Gastroesophageal sphincter (tissue), 3 donors: ENCODE results near the gene OR14K1.
"Not testable (repeated sequence)": the region's sequence is repeated elsewhere in the genome, so short reads cannot be mapped to it uniquely, and the experiment has no call there.

Source experiments
- CTCF ChIP-seq, 4 experiments: fragments of 200-600 bp in 2 of 4; fragments of 450-650 bp in 2 of 4; sonication (generic) in 1 of 4; IDR thresholded peaks; one replicate each; pipeline ENCODE4 v1.5.1; 2017 to 2019; ENCODE audit warnings: antibody characterized with exemption in 4 of 4, mild to moderate bottlenecking in 2 of 4, moderate library complexity in 2 of 4
- POLR2A ChIP-seq, 2 donors: fragments of 450-650 bp; IDR thresholded peaks; one replicate each; pipeline ENCODE4 v1.6.1; 2017; ENCODE audit warnings: antibody characterized with exemption in 2 of 2, mild to moderate bottlenecking in 2 of 2, moderate library complexity in 1 of 2

- TF ChIP-seq CTCF, POLR2A (IDR thresholded peaks at IDR 0.05): not testable (repeated sequence)
Observed at GRCh38 chr1:247754311-247754710, 15.9 kb downstream of the OR14K1 start.
